ENCODE data around the gene FOXN4.

- TF ChIP-seq CTCF (IDR thresholded peaks at IDR 0.05) (no peak), POLR2A (IDR thresholded peaks at IDR 0.05) (no peak), POLR2AphosphoS5 (IDR thresholded peaks at IDR 0.05) (no peak), EP300 (IDR thresholded peaks at IDR 0.05) (no peak)
Measured at GRCh38 chr12:109292342-109292711, 16.8 kb downstream of the FOXN4 start.
